GM23338 (cell line): Measurements from ENCODE around the gene SMIM35. TPM values are rescaled to one million over a fixed set of nuclear protein-coding genes. Genes with fewer than 3 reads are reported as not detected.

Experiments used
- ATAC-seq: fragments of 200-7000 bp; cut with Tn5 transposase; 3 replicates; pipeline ENCODE4 v1.9.1; 2020
- DNase-seq: peaks from one replicate; pipeline ENCODE4 v3.0.0-alpha.2; 2015; ENCODE audit warnings: low spot score
- H2AFZ ChIP-seq: fragments of 200-600 bp; sonication (generic); 2 replicates; pipeline ENCODE4 v1.8.0; 2016; ENCODE audit warnings: antibody characterized with exemption, mild to moderate bottlenecking, moderate library complexity
- H3F3A ChIP-seq: fragments of 200-600 bp; sonication (generic); replicated peaks from 2 replicates; pipeline ENCODE4 v1.8.0; 2017; ENCODE audit warnings: antibody characterized with exemption, mixed run types, low read depth
- H3K27ac ChIP-seq: fragments of 200-600 bp; sonication (generic); 2 replicates; pipeline ENCODE4 v1.6.1; 2016; ENCODE audit warnings: low read depth
- H3K27me3 ChIP-seq: fragments of 200-600 bp; sonication (generic); 2 replicates; pipeline ENCODE4 v1.8.0; 2016; ENCODE audit warnings: mild to moderate bottlenecking, mixed run types, moderate library complexity; ENCODE audit not compliant: insufficient read depth
- H3K36me3 ChIP-seq: fragments of 200-600 bp; sonication (generic); 2 replicates; pipeline ENCODE4 v1.8.0; 2016; ENCODE audit warnings: mild to moderate bottlenecking; ENCODE audit not compliant: insufficient read depth
- H3K4me1 ChIP-seq: fragments of 200-600 bp; sonication (generic); 2 replicates; pipeline ENCODE4 v1.8.0; 2016; ENCODE audit warnings: mild to moderate bottlenecking, moderate library complexity; ENCODE audit not compliant: insufficient read depth
- H3K4me2 ChIP-seq: fragments of 200-600 bp; sonication (generic); 2 replicates; pipeline ENCODE4 v1.7.1; 2017; ENCODE audit warnings: mixed run types
- H3K4me3 ChIP-seq: fragments of 200-600 bp; sonication (generic); 2 replicates; pipeline ENCODE4 v1.6.1; 2016; ENCODE audit warnings: mixed run types
- H3K79me2 ChIP-seq: fragments of 200-600 bp; sonication (generic); replicated peaks from 2 replicates; pipeline ENCODE4 v1.8.0; 2017; ENCODE audit warnings: mild to moderate bottlenecking; ENCODE audit not compliant: insufficient read depth
- H3K9me2 ChIP-seq: fragments of 200-600 bp; sonication (generic); 2 replicates; pipeline ENCODE4 v1.8.0; 2017; ENCODE audit not compliant: insufficient read depth
- H4K20me1 ChIP-seq: fragments of 200-600 bp; sonication (generic); replicated peaks from 2 replicates; pipeline ENCODE4 v1.8.0; 2017; ENCODE audit warnings: mild to moderate bottlenecking; ENCODE audit not compliant: insufficient read depth
- H3K27ac Mint-ChIP-seq: 2 replicates; pipeline ENCODE4 v1.8.0; 2020; ENCODE audit warnings: inconsistent platforms, mild to moderate bottlenecking, moderate library complexity, mixed read lengths
- H3K27me3 Mint-ChIP-seq: 3 replicates; pipeline ENCODE4 v1.8.0; 2022; ENCODE audit warnings: low read depth, mild to moderate bottlenecking, moderate library complexity, mixed read lengths, inconsistent platforms; ENCODE audit not compliant: insufficient read depth, poor library complexity
- H3K36me3 Mint-ChIP-seq: 3 replicates; pipeline ENCODE4 v1.8.0; 2021; ENCODE audit warnings: low read depth, mild to moderate bottlenecking, inconsistent platforms, moderate library complexity, mixed read lengths
- H3K4me1 Mint-ChIP-seq: 3 replicates; pipeline ENCODE4 v1.8.0; 2020; ENCODE audit warnings: mild to moderate bottlenecking, inconsistent platforms, mixed read lengths
- H3K4me3 Mint-ChIP-seq: 3 replicates; pipeline ENCODE4 v1.8.0; 2021; ENCODE audit warnings: moderate library complexity, mild to moderate bottlenecking, inconsistent platforms, mixed read lengths
- H3K9me3 Mint-ChIP-seq: 3 replicates; pipeline ENCODE4 v1.8.0; 2020; ENCODE audit warnings: moderate library complexity, mild to moderate bottlenecking, inconsistent platforms, mixed read lengths
- CREB1 ChIP-seq: fragments of 250-450 bp; sonication (Bioruptor Pico); IDR thresholded peaks from 2 replicates; pipeline ENCODE4 v1.5.0; 2020; ENCODE audit warnings: low read depth, mild to moderate bottlenecking, moderate library complexity
- ETS1 ChIP-seq: IDR thresholded peaks from 2 replicates; pipeline ENCODE4 v1.6.1; 2016; ENCODE audit warnings: antibody characterized with exemption
- JUNB ChIP-seq: IDR thresholded peaks from one replicate; pipeline ENCODE4 v1.6.1; 2016; ENCODE audit warnings: antibody characterized with exemption; ENCODE audit not compliant: unreplicated experiment
- NANOG ChIP-seq: IDR thresholded peaks from 2 replicates; pipeline ENCODE4 v1.6.1; 2016; ENCODE audit warnings: antibody characterized with exemption, borderline replicate concordance
- POLR2AphosphoS5 ChIP-seq: IDR thresholded peaks from 2 replicates; pipeline ENCODE4 v1.6.1; 2016; ENCODE audit warnings: antibody characterized with exemption, low read depth
- STAT1 ChIP-seq: IDR thresholded peaks from one replicate; pipeline ENCODE4 v1.6.1; 2016; ENCODE audit warnings: antibody characterized with exemption; ENCODE audit not compliant: unreplicated experiment
- ZNF114 ChIP-seq: fragments of 250-450 bp; sonication (Bioruptor Pico); IDR thresholded peaks from 2 replicates; pipeline ENCODE4 v1.5.0; 2020; ENCODE audit warnings: mild to moderate bottlenecking, moderate library complexity
- polyA plus RNA-seq: library from polyadenylated mRNA; unstranded; fragments of >200 nt; fragmentation: Nextera tagmentation; extraction: Ambion mirVana; gene quantifications from 2 replicates; pipeline ENCODE4 v1.2.1, GENCODE V29; 2016
- total RNA-seq: library from RNA; depleted of rRNA; stranded (reverse); fragments of >200 nt; shearing (Covaris generic); gene quantifications from 2 replicates; pipeline ENCODE4 v1.2.3, GENCODE V29; 2014
- TF ChIP-seq, protein P1 (sequence below): IDR thresholded peaks from one replicate; pipeline ENCODE4 v1.6.1; 2018; ENCODE audit warnings: antibody characterized with exemption; ENCODE audit not compliant: unreplicated experiment

SMIM35 gene
- total and polyA plus RNA-seq, 2 experiments from 2014 or later, result not detected

GRCh38 chr11:118050208-118050891 lies 36.4 kb downstream of the SMIM35 start:
- no peak for DNase-seq
- H3F3A ChIP-seq, result no peaks in the 10 kb centered on the region
- no peaks in the 10 kb centered on the region for H3K79me2 ChIP-seq
- no peak overlapping the region for H3K4me2 ChIP-seq
- H3K4me1 ChIP-seq, result no peaks in the 10 kb centered on the region
- no peaks in the 10 kb centered on the region for H3K27me3 ChIP-seq
- Mint-ChIP-seq H3K9me3 (no peaks in the 10 kb centered on the region), H3K4me1 (no peaks in the 10 kb centered on the region), H3K27ac (no peak overlapping the region), H3K4me3 (no peak overlapping the region), H3K27me3 (peaks cover 2% of the 10 kb centered on the region), H3K36me3 (no peaks in the 10 kb centered on the region)
- no peak overlapping the region for H2AFZ ChIP-seq
- H3K36me3 ChIP-seq, result no peaks in the 10 kb centered on the region
- no peak overlapping the region for H3K4me3 ChIP-seq
- no peak overlapping the region for H3K27ac ChIP-seq
- no peak for ATAC-seq
- H3K9me2 ChIP-seq, result no peaks in the 10 kb centered on the region
- no peaks in the 10 kb centered on the region; the same call in 1 of the 2 replicates for H4K20me1 ChIP-seq
- TF ChIP-seq, protein P1, sequence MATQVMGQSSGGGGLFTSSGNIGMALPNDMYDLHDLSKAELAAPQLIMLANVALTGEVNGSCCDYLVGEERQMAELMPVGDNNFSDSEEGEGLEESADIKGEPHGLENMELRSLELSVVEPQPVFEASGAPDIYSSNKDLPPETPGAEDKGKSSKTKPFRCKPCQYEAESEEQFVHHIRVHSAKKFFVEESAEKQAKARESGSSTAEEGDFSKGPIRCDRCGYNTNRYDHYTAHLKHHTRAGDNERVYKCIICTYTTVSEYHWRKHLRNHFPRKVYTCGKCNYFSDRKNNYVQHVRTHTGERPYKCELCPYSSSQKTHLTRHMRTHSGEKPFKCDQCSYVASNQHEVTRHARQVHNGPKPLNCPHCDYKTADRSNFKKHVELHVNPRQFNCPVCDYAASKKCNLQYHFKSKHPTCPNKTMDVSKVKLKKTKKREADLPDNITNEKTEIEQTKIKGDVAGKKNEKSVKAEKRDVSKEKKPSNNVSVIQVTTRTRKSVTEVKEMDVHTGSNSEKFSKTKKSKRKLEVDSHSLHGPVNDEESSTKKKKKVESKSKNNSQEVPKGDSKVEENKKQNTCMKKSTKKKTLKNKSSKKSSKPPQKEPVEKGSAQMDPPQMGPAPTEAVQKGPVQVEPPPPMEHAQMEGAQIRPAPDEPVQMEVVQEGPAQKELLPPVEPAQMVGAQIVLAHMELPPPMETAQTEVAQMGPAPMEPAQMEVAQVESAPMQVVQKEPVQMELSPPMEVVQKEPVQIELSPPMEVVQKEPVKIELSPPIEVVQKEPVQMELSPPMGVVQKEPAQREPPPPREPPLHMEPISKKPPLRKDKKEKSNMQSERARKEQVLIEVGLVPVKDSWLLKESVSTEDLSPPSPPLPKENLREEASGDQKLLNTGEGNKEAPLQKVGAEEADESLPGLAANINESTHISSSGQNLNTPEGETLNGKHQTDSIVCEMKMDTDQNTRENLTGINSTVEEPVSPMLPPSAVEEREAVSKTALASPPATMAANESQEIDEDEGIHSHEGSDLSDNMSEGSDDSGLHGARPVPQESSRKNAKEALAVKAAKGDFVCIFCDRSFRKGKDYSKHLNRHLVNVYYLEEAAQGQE, result no peak
- TF ChIP-seq POLR2AphosphoS5 (no peak), JUNB (no peak), ETS1 (no peak)

- Mint-ChIP-seq H3K36me3 (no peaks in the 10 kb centered on the region), H3K4me3 (no peak overlapping the region), H3K27me3 (peaks cover 2% of the 10 kb centered on the region), H3K4me1 (no peaks in the 10 kb centered on the region), H3K27ac (no peak overlapping the region), H3K9me3 (no peaks in the 10 kb centered on the region)
- no peaks in the 10 kb centered on the region for H3F3A ChIP-seq
- no peaks in the 10 kb centered on the region for H3K79me2 ChIP-seq
- ATAC-seq (no peak), DNase-seq (no peak)
- H3K27me3 ChIP-seq, result no peaks in the 10 kb centered on the region
- no peak overlapping the region for H2AFZ ChIP-seq
- H3K9me2 ChIP-seq, result no peaks in the 10 kb centered on the region
- H3K27ac ChIP-seq, result no peak overlapping the region
- H4K20me1 ChIP-seq, result no peaks in the 10 kb centered on the region; the same call in 1 of the 2 replicates
- no peak overlapping the region for H3K4me3 ChIP-seq
- H3K4me2 ChIP-seq, result no peak overlapping the region
- H3K36me3 ChIP-seq, result no peaks in the 10 kb centered on the region
- H3K4me1 ChIP-seq, result no peaks in the 10 kb centered on the region
- TF ChIP-seq ETS1 (no peak), JUNB (no peak), ZNF114 (CRISPR knock-in tag) (no peak), NANOG (no peak), CREB1 (no peak), STAT1 (no peak)
- TF ChIP-seq, protein P1, result no peak
Measured at GRCh38 chr11:118049771-118050170, 37.0 kb downstream of the SMIM35 start.
